HepG2 (cell line): ENCODE data around the gene EMC9. TPM values are rescaled to one million over a fixed set of nuclear protein-coding genes. Genes with fewer than 3 reads are reported as not detected.

Experiments
- DNMT1 ChIP-seq: sonication (generic); formaldehyde crosslinking; IDR thresholded peaks from 2 replicates; pipeline ENCODE4 v1.5.1; 2020; ENCODE audit warnings: mild to moderate bottlenecking, missing genetic modification reagents
- EEA1 ChIP-seq: sonication (generic); formaldehyde crosslinking; IDR thresholded peaks from 2 replicates; pipeline ENCODE4 v1.5.1; 2020; ENCODE audit warnings: mild to moderate bottlenecking, missing genetic modification reagents, borderline replicate concordance
- ELF1 ChIP-seq: sonication (generic); formaldehyde crosslinking; IDR thresholded peaks from 2 replicates; pipeline ENCODE4 v1.4.0; 2020; ENCODE audit warnings: missing genetic modification reagents
- GZF1 ChIP-seq: sonication (generic); formaldehyde crosslinking; IDR thresholded peaks from 2 replicates; pipeline ENCODE4 v1.5.1; 2020; ENCODE audit warnings: mild to moderate bottlenecking, missing genetic modification reagents
- HNRNPH1 ChIP-seq: fragments of 200-400 bp; formaldehyde crosslinking; optimal IDR thresholded peaks from 2 replicates; pipeline ENCODE3; 2017; ENCODE audit warnings: mild to moderate bottlenecking, low read depth, low read length
- MAF1 ChIP-seq: sonication (generic); formaldehyde crosslinking; IDR thresholded peaks from 2 replicates; pipeline ENCODE4 v1.5.0; 2020; ENCODE audit warnings: missing genetic modification reagents, borderline replicate concordance
- NFYC ChIP-seq: IDR thresholded peaks from 2 replicates; pipeline ENCODE4 v1.6.1; 2016; ENCODE audit warnings: missing genetic modification reagents, missing compliant biosample characterization
- NR2C2 ChIP-seq: sonication (generic); formaldehyde crosslinking; IDR thresholded peaks from 2 replicates; pipeline ENCODE4 v1.4.0; 2020; ENCODE audit warnings: missing genetic modification reagents, mild to moderate bottlenecking, moderate library complexity, borderline replicate concordance
- PITX1 ChIP-seq: sonication (generic); formaldehyde crosslinking; IDR thresholded peaks from 2 replicates; pipeline ENCODE4 v1.5.1; 2020; ENCODE audit warnings: mild to moderate bottlenecking, missing genetic modification reagents
- POLR2AphosphoS2 ChIP-seq: IDR thresholded peaks from 2 replicates; pipeline ENCODE4 v1.6.1; 2011; ENCODE audit warnings: low read depth, low read length, improper control_type of control experiment
- REXO4 ChIP-seq: sonication (generic); formaldehyde crosslinking; IDR thresholded peaks from 2 replicates; pipeline ENCODE4 v1.8.0; 2022; ENCODE audit warnings: missing genetic modification reagents, mild to moderate bottlenecking, borderline replicate concordance
- RFX5 ChIP-seq: IDR thresholded peaks from 2 replicates; pipeline ENCODE4 v1.6.1; 2011; ENCODE audit warnings: low read depth, low read length, improper control_type of control experiment
- ZFP36L2 ChIP-seq: sonication (generic); formaldehyde crosslinking; IDR thresholded peaks from 2 replicates; pipeline ENCODE4 v1.4.0; 2020; ENCODE audit warnings: missing genetic modification reagents
- ZNF12 ChIP-seq: sonication (generic); formaldehyde crosslinking; IDR thresholded peaks from 2 replicates; pipeline ENCODE4 v1.5.0; 2020; ENCODE audit warnings: missing genetic modification reagents
- ZNF124 ChIP-seq: sonication (generic); formaldehyde crosslinking; IDR thresholded peaks from 2 replicates; pipeline ENCODE4 v1.4.0; 2020; ENCODE audit warnings: missing genetic modification reagents
- ZNF274 ChIP-seq: sonication (generic); formaldehyde crosslinking; IDR thresholded peaks from 2 replicates; pipeline ENCODE4 v1.5.1; 2020; ENCODE audit warnings: mild to moderate bottlenecking, missing genetic modification reagents
- ZNF501 ChIP-seq: sonication (generic); formaldehyde crosslinking; IDR thresholded peaks from 2 replicates; pipeline ENCODE4 v1.5.1; 2020; ENCODE audit warnings: mild to moderate bottlenecking, moderate library complexity, missing genetic modification reagents
- ZNF629 ChIP-seq: sonication (generic); formaldehyde crosslinking; conservative IDR thresholded peaks from 2 replicates; pipeline ENCODE4 v1.5.0; 2020; ENCODE audit warnings: missing genetic modification reagents
- ZNF788 ChIP-seq: sonication (generic); formaldehyde crosslinking; IDR thresholded peaks from 2 replicates; pipeline ENCODE4 v1.5.0; 2020; ENCODE audit warnings: mild to moderate bottlenecking, missing genetic modification reagents, borderline replicate concordance
- ZNF891 ChIP-seq: sonication (generic); formaldehyde crosslinking; IDR thresholded peaks from 2 replicates; pipeline ENCODE4 v1.5.0; 2020; ENCODE audit warnings: mild to moderate bottlenecking, missing genetic modification reagents
- polyA plus RNA-seq, 8 experiments: library from polyadenylated mRNA; depleted of rRNA in 3 of 8; stranded (reverse) in 7 of 8; unstranded in 1 of 8; fragments of >200 nt; fragmentation: Illumina TruSeq in 4 of 8; extraction: Trizol in 4 of 8; gene quantifications; 2 replicates each; pipeline versions ENCODE4 v1.2.1 to v1.2.3, GENCODE V29; 2011 to 2016; ENCODE audit warnings: low read depth in 4 of 8, missing spikeins in 1 of 8, mixed read lengths in 1 of 8; ENCODE audit not compliant: insufficient read depth in 1 of 8
- total RNA-seq, 5 experiments: library from RNA; depleted of rRNA; stranded (reverse); fragments of >200 nt; fragmentation: Illumina TruSeq; extraction: Trizol; gene quantifications; 2 replicates each; pipeline ENCODE4 v1.2.3, GENCODE V29; 2016; ENCODE audit warnings: low read depth in 1 of 5
- TF ChIP-seq, protein P1 (sequence below): IDR thresholded peaks from 2 replicates; pipeline ENCODE4 v1.6.1; 2012; ENCODE audit warnings: low read length, improper control_type of control experiment
- TF ChIP-seq, protein P2 (sequence below): fragments of 450-650 bp; IDR thresholded peaks from 2 replicates; pipeline ENCODE4 v1.6.1; 2016
- TF ChIP-seq, protein P3 (sequence below): sonication (generic); formaldehyde crosslinking; IDR thresholded peaks from 2 replicates; pipeline ENCODE4 v1.4.0; 2020; ENCODE audit warnings: mild to moderate bottlenecking, missing genetic modification reagents

EMC9 gene
- total and polyA plus RNA-seq, 2 of the 13 experiments (the other 11 are each of a cell fraction or from before 2014, with no cell fraction given), result 60.5 to 78.7 TPM

DNA sequence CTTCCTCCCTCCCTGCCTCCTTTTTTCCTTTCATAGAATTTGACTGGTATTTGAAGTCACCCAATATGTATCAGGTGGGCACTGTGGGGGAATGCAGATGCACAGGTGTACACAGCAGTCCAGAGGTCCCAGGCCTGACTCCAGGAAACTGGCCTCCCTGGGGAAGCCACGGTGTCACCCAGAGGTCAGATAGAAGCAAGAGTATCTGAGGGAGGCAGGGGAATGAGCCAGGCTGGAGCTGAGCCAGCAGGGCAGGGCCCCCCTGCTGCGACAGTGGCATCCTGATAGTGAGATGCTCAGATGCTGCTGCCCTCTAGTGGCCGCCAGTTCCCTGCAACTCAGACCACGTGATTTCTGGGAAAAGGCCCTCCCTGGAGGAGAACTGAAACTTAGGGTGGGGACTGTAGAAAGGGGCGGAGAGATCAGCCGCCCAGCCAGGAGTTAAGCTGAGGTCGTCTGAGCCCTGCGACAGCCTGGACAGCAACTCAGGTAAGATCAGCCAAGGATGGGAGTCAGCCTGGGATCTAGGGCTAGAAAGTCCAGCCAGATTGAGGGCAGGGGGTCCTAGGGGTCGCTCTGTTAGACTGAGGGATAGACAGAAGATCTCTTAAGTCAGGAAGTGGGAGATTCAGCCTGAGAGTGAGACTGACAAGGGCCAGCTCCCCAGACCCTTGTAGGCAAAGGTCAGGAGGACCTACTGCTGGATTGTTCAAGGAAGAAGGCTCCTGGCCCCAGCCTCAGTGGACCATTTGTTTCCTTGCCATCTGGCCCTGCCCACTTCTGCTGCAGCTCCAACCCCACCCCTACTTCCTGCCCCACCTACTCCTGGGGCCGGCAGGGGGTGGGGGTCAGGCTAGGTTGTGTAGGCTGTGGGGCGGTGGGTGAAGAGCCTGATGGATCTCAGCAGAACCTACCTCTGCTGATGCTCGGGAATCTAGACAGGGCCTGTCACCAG, 19.7 kb upstream of the EMC9 start, which contains the start of gene IRF9 (continued):
- TF ChIP-seq, protein P1, sequence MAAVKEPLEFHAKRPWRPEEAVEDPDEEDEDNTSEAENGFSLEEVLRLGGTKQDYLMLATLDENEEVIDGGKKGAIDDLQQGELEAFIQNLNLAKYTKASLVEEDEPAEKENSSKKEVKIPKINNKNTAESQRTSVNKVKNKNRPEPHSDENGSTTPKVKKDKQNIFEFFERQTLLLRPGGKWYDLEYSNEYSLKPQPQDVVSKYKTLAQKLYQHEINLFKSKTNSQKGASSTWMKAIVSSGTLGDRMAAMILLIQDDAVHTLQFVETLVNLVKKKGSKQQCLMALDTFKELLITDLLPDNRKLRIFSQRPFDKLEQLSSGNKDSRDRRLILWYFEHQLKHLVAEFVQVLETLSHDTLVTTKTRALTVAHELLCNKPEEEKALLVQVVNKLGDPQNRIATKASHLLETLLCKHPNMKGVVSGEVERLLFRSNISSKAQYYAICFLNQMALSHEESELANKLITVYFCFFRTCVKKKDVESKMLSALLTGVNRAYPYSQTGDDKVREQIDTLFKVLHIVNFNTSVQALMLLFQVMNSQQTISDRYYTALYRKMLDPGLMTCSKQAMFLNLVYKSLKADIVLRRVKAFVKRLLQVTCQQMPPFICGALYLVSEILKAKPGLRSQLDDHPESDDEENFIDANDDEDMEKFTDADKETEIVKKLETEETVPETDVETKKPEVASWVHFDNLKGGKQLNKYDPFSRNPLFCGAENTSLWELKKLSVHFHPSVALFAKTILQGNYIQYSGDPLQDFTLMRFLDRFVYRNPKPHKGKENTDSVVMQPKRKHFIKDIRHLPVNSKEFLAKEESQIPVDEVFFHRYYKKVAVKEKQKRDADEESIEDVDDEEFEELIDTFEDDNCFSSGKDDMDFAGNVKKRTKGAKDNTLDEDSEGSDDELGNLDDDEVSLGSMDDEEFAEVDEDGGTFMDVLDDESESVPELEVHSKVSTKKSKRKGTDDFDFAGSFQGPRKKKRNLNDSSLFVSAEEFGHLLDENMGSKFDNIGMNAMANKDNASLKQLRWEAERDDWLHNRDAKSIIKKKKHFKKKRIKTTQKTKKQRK, result no peak
- TF ChIP-seq DNMT1 (CRISPR knock-in tag) (no peak; the same call in 1 of the 2 replicates), ZFP36L2 (peak; percentile 97), ZNF274 (peak; percentile 96), ZNF501 (CRISPR knock-in tag) (peak; percentile 99), MAF1 (CRISPR knock-in tag) (peak; percentile 89; the same call in 1 of the 2 replicates), ZNF891 (CRISPR knock-in tag) (peak; percentile 99), RFX5 (peak; percentile 17; the same call in 1 of the 2 replicates), NR2C2 (CRISPR knock-in tag) (peak; percentile 87), EEA1 (peak; percentile 72; the same call in 1 of the 2 replicates), REXO4 (CRISPR knock-in tag) (no peak), POLR2AphosphoS2 (peak; percentile 79; the same call in 1 of the 2 replicates), GZF1 (peak; percentile 76; the same call in 1 of the 2 replicates), ZNF12 (CRISPR knock-in tag) (peak; percentile 70; the same call in 1 of the 2 replicates), HNRNPH1 (no peak), ELF1 (CRISPR knock-in tag) (peak; percentile 88), ZNF629 (CRISPR knock-in tag) (peak; percentile 54; the same call in 1 of the 2 replicates), ZNF788 (CRISPR knock-in tag) (peak; percentile 100; the same call in 1 of the 2 replicates), ZNF124 (CRISPR knock-in tag) (peak; percentile 97), PITX1 (peak; percentile 80), NFYC (CRISPR knock-in tag) (peak; percentile 71)
- TF ChIP-seq, protein P2, sequence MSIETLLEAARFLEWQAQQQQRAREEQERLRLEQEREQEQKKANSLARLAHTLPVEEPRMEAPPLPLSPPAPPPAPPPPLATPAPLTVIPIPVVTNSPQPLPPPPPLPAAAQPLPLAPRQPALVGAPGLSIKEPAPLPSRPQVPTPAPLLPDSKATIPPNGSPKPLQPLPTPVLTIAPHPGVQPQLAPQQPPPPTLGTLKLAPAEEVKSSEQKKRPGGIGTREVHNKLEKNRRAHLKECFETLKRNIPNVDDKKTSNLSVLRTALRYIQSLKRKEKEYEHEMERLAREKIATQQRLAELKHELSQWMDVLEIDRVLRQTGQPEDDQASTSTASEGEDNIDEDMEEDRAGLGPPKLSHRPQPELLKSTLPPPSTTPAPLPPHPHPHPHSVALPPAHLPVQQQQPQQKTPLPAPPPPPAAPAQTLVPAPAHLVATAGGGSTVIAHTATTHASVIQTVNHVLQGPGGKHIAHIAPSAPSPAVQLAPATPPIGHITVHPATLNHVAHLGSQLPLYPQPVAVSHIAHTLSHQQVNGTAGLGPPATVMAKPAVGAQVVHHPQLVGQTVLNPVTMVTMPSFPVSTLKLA, result peak; percentile 83
- TF ChIP-seq, protein P3, sequence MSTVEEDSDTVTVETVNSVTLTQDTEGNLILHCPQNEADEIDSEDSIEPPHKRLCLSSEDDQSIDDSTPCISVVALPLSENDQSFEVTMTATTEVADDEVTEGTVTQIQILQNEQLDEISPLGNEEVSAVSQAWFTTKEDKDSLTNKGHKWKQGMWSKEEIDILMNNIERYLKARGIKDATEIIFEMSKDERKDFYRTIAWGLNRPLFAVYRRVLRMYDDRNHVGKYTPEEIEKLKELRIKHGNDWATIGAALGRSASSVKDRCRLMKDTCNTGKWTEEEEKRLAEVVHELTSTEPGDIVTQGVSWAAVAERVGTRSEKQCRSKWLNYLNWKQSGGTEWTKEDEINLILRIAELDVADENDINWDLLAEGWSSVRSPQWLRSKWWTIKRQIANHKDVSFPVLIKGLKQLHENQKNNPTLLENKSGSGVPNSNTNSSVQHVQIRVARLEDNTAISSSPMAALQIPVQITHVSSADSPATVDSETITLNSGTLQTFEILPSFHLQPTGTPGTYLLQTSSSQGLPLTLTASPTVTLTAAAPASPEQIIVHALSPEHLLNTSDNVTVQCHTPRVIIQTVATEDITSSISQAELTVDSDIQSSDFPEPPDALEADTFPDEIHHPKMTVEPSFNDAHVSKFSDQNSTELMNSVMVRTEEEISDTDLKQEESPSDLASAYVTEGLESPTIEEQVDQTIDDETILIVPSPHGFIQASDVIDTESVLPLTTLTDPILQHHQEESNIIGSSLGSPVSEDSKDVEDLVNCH (CRISPR knock-in tag), result no peak
